Heart left ventricle (tissue), 16 donors: ENCODE results near the gene PML. TPM values are rescaled to one million over a fixed set of nuclear protein-coding genes. Genes with fewer than 3 reads are reported as not detected.

ENCODE experiments used
- ATAC-seq, 4 donors: fragments of 200-7000 bp; cut with Tn5 transposase; one replicate each; pipeline ENCODE4 v1.9.1; 2020 to 2022; ENCODE audit warnings: moderate library complexity in 4 of 4, mild to moderate bottlenecking in 3 of 4, moderate number of reproducible peaks in 1 of 4
- DNase-seq, 5 donors: peaks; one replicate each; pipeline ENCODE4 v3.0.0-alpha.2; 2020
- H3K27ac ChIP-seq, 12 donors: fragments of 200-600 bp; sonication (generic) in 4 of 12; one replicate each; pipeline versions ENCODE4 v1.5.0 to v1.8.0; 2016 to 2022; ENCODE audit warnings: mild to moderate bottlenecking in 2 of 12
- H3K27me3 ChIP-seq, 9 donors: fragments of 200-600 bp; sonication (generic) in 2 of 9; one replicate each; pipeline versions ENCODE4 v1.5.1 to v1.8.0; 2016 to 2022; ENCODE audit warnings: mild to moderate bottlenecking in 3 of 9
- H3K36me3 ChIP-seq, 9 donors: fragments of 200-600 bp; sonication (generic) in 2 of 9; one replicate each; pipeline versions ENCODE4 v1.5.0 to v1.8.0; 2018 to 2022; ENCODE audit warnings: mild to moderate bottlenecking in 2 of 9
- H3K4me1 ChIP-seq, 12 donors: fragments of 200-600 bp; sonication (generic) in 4 of 12; one replicate each; pipeline versions ENCODE4 v1.5.0 to v1.8.0; 2016 to 2022; ENCODE audit warnings: mild to moderate bottlenecking in 3 of 12
- H3K4me3 ChIP-seq, 12 donors: fragments of 200-600 bp; sonication (generic) in 4 of 12; one replicate each; pipeline versions ENCODE4 v1.5.0 to v1.8.0; 2017 to 2022; ENCODE audit warnings: mild to moderate bottlenecking in 9 of 12, moderate library complexity in 4 of 12
- H3K9me3 ChIP-seq, 12 donors: fragments of 200-600 bp; sonication (generic) in 4 of 12; one replicate each; pipeline versions ENCODE4 v1.5.0 to v1.8.0; 2016 to 2022; ENCODE audit warnings: mild to moderate bottlenecking in 1 of 12
- CTCF ChIP-seq, 12 donors: fragments of 200-600 bp; sonication (generic) in 4 of 12; IDR thresholded peaks; one replicate each; pipeline versions ENCODE4 v1.5.0 to v1.8.0; 2018 to 2022; ENCODE audit warnings: antibody characterized with exemption in 12 of 12, mild to moderate bottlenecking in 5 of 12
- POLR2A ChIP-seq, 2 donors: fragments of 450-650 bp; IDR thresholded peaks; one replicate each; pipeline ENCODE4 v1.6.1; 2017; ENCODE audit warnings: antibody characterized with exemption in 2 of 2, mild to moderate bottlenecking in 2 of 2, moderate library complexity in 2 of 2
- WGBS, 4 donors: extraction: QIAGEN DNeasy Blood & Tissue Kit in 2 of 4; methylation state at CpG; one replicate each; pipeline versions ENCODE4 v1.1.5 to v1.1.7; 2013 to 2018; 5-methylcytosine and 5-hydroxymethylcytosine counted together
- intact Hi-C, 10 donors: fragments of 100-400 bp; cut with DNase I; formaldehyde crosslinking; loops; one replicate each; pipeline versions ENCODE4 v1.11.1 to v1.14.2; 2022
- polyA plus RNA-seq, 2 donors: library from polyadenylated mRNA; stranded (reverse); fragments of 200-250 nt; gene quantifications; one replicate each; pipeline ENCODE4 v1.2.3, GENCODE V29; 2013
- total RNA-seq, 9 donors: library from RNA; depleted of rRNA in 2 of 9; stranded (reverse); fragments of >200 nt in 2 of 9; fragmentation: NEBNext Ultra II Directional in 3 of 9; extraction: Animal tissue kit (Norgen Biotek cat#: 25700) in 3 of 9; gene quantifications; one replicate each; pipeline versions ENCODE4 v1.1.0 to v1.2.4, GENCODE V29; 2016 to 2023
- donor health status: ischemic (EF 13 %, LVEDD 7.1; RV severe dilation, severe dysfunction).
- donor health status: healthy with polysubstance abuse.
- donor health status: DM: no; HTN: yes; CAD: no.
- donor health status: DM: no; HTN: no; CAD: no.
- donor health status: ischemic (EF 25% LVEDD 6.9; RV normal size, moderate dysfunction).
- donor health status: ischemic (EF 25% LVEDD 5.7; RV mildly dilated, moderate dysfunction).
- donor health status: healthy.
- donor health status: DM: yes; HTN: yes; CAD: no.
- donor health status: ischemic (EF 35%, LVEDD 5.7; RV mildly dilated, moderate dysfunction).
- donor health status: nonischemic (EF 11% LVEDD 7.7; RV severe dilation, severe dysfunction).
- donor health status: DM: yes; HTN: yes; CAD: no.
- donor health status: PGD.
- donor health status: ischemic (EF 29% LVEDD 5.4; RV normal size, mild dysfunction).
- donor health status: nonischemic (EF 23%, LVEDD 6.1; RV moderate dilation, normal function).

Gene PML
- total and polyA plus RNA-seq, 11 donors, result 17.0 to 68.7 (median 25.4) TPM

GRCh38 chr15:73952171-73952912 lies 42.2 kb upstream of the PML start:
- no peaks in the 10 kb centered on the region for H3K27me3 ChIP-seq
- TF ChIP-seq CTCF (IDR thresholded peaks at IDR 0.05) (no peak), POLR2A (IDR thresholded peaks at IDR 0.05) (no peak)
- no peak for DNase-seq
- intact Hi-C loops, result loop anchor here in 2 of 10 donors (5.0 to 10.0 kb wide), 2 partner anchors 55 to 58 kb away; no protein-coding TSS in a partner anchor
- H3K4me3 ChIP-seq, result no peak overlapping the region
- no peaks in the 10 kb centered on the region for H3K9me3 ChIP-seq
- WGBS, 4 donors, result 82 to 90% (median 85%) methylated on average over 21 of the region's 21 CpGs
- peaks cover 0 to 35% (median 20%) of the 10 kb centered on the region in 9 donors for H3K36me3 ChIP-seq
- ATAC-seq, result no peak
- H3K27ac ChIP-seq, result peak overlapping the region; percentile 84 to 98 (median 93)
- H3K4me1 ChIP-seq, result peaks cover 9 to 54% (median 39%) of the 10 kb centered on the region in 12 donors

GRCh38 chr15:73952913-73953750 lies 41.4 kb upstream of the PML start:
- DNase-seq (no peak), ATAC-seq (no peak)
- TF ChIP-seq POLR2A (IDR thresholded peaks at IDR 0.05) (no peak), CTCF (IDR thresholded peaks at IDR 0.05) (no peak)
- Histone ChIP-seq H3K4me3 (no peak overlapping the region), H3K4me1 (peaks cover 9 to 54% (median 39%) of the 10 kb centered on the region in 12 donors), H3K27ac (peak overlapping the region in 8 of 12 donors; percentile 84 to 98 (median 93)), H3K27me3 (no peaks in the 10 kb centered on the region), H3K36me3 (peaks cover 0 to 27% (median 13%) of the 10 kb centered on the region in 9 donors), H3K9me3 (no peaks in the 10 kb centered on the region)
- 75 to 79% (median 77%) methylated on average over 6 to 10 of the region's 10 CpGs for WGBS, 4 donors
- intact Hi-C loops, result loop anchor here in 2 of 10 donors (5.0 to 10.0 kb wide), 2 partner anchors 56 to 58 kb away; no protein-coding TSS in a partner anchor

- no peaks in the 10 kb centered on the region for H3K27me3 ChIP-seq
- no peak overlapping the region for H3K27ac ChIP-seq
- WGBS, 4 donors, result 92 to 95% (median 94%) methylated on average over 22 to 27 of the region's 27 CpGs
- TF ChIP-seq CTCF (IDR thresholded peaks at IDR 0.05), result no peak
- TF ChIP-seq POLR2A (IDR thresholded peaks at IDR 0.05), result no peak
- H3K4me3 ChIP-seq, result no peak overlapping the region
- H3K9me3 ChIP-seq, result no peaks in the 10 kb centered on the region
- peaks cover 0 to 13% (median 4%) of the 10 kb centered on the region in 9 donors for H3K36me3 ChIP-seq
- intact Hi-C loops, result loop anchor here in 2 of 10 donors (5.0 to 10.0 kb wide), 2 partner anchors 57 to 60 kb away; no protein-coding TSS in a partner anchor
- DNase-seq (peak in 1 of 5 donors; percentile 16), ATAC-seq (no peak)
- peaks cover 9 to 61% (median 41%) of the 10 kb centered on the region in 12 donors for H3K4me1 ChIP-seq
Measured at GRCh38 chr15:73954188-73955145, 40.0 kb upstream of the PML start.
